Activated B cell treated with CpG ODN at 0.5 μM for 24 hours (primary cell): ENCODE measurements around the gene POC5. TPM values are rescaled to one million over a fixed set of nuclear protein-coding genes. Genes with fewer than 3 reads are reported as not detected.
A peak's percentile ranks its signal among the peaks of the same experiment; 100 is the strongest.
"Not testable (repeated sequence)": the region's sequence is repeated elsewhere in the genome, so short reads cannot be mapped to it uniquely, and the experiment has no call there.

Experiments
- ATAC-seq: fragments of 200-7000 bp; cut with Tn5 transposase; one replicate; pipeline ENCODE4 v1.10.0; 2021; ENCODE audit warnings: low read depth, mild to moderate bottlenecking, moderate library complexity
- CTCF ChIA-PET: fragments of 350-600 bp; sonication (Branson Sonifier 250); formaldehyde crosslinking; loops from one replicate; lab custom pipeline; 2021; ENCODE audit warnings: antibody characterized with exemption; lab: Charles Lee
- POLR2A ChIA-PET: fragments of 350-600 bp; sonication (Branson Sonifier 250); formaldehyde crosslinking; loops from one replicate; lab custom pipeline; 2021; ENCODE audit warnings: antibody characterized with exemption; lab: Charles Lee
- DNase-seq: peaks from one replicate; pipeline ENCODE4 v3.0.0; 2022
- H3K27ac Mint-ChIP-seq: one replicate; pipeline ENCODE4 v1.8.0; 2020; ENCODE audit warnings: mixed read lengths
- H3K27me3 Mint-ChIP-seq: one replicate; pipeline ENCODE4 v1.8.0; 2021; ENCODE audit warnings: mixed read lengths
- H3K36me3 Mint-ChIP-seq: one replicate; pipeline ENCODE4 v1.8.0; 2021; ENCODE audit warnings: low read depth, mixed read lengths
- H3K4me1 Mint-ChIP-seq: one replicate; pipeline ENCODE4 v1.8.0; 2021; ENCODE audit warnings: mixed read lengths
- H3K4me3 Mint-ChIP-seq: one replicate; pipeline ENCODE4 v1.8.0; 2020; ENCODE audit warnings: mild to moderate bottlenecking, mixed read lengths
- H3K9me3 Mint-ChIP-seq: one replicate; pipeline ENCODE4 v1.8.0; 2020; ENCODE audit warnings: mixed read lengths
- CTCF ChIP-seq: fragments of 200-600 bp; IDR thresholded peaks from one replicate; pipeline ENCODE4 v1.8.0; 2022; ENCODE audit warnings: antibody characterized with exemption, mild to moderate bottlenecking
- intact Hi-C: fragments of 100-400 bp; cut with micrococcal nuclease; formaldehyde crosslinking; loops from one replicate; pipeline ENCODE4 v1.15.1; 2024
- total RNA-seq: library from RNA; stranded (reverse); gene quantifications from 2 replicates; pipeline ENCODE4 v1.2.3, GENCODE V29; 2022

Gene POC5
- total RNA-seq, 1 donor from 2014 or later: 29.8 TPM

- TF ChIP-seq CTCF: no peak
- intact Hi-C loops: no loop called here
- Mint-ChIP-seq H3K36me3 (no peaks in the 10 kb centered on the region), H3K4me3 (no peak overlapping the region), H3K27me3 (peaks cover 7% of the 10 kb centered on the region), H3K9me3 (no peaks in the 10 kb centered on the region), H3K27ac (no peak overlapping the region), H3K4me1 (no peaks in the 10 kb centered on the region)
- no peak for ATAC-seq
- CTCF ChIA-PET: no interaction called here
- no peak for DNase-seq
- POLR2A ChIA-PET: no interaction called here
Observed at GRCh38 chr5:75753182-75753581, 35.9 kb upstream of the POC5 start.

- ATAC-seq (no peak), DNase-seq (no peak)
- ChIA-PET POLR2A (no interaction called here), CTCF (no interaction called here)
- no peaks in the 10 kb centered on the region for H3K36me3 Mint-ChIP-seq
- H3K4me3 Mint-ChIP-seq: no peak overlapping the region
- intact Hi-C loops: no loop called here
- no peak overlapping the region for H3K27ac Mint-ChIP-seq
- TF ChIP-seq CTCF: no peak
- peaks cover 6% of the 10 kb centered on the region for H3K27me3 Mint-ChIP-seq
- no peaks in the 10 kb centered on the region for H3K9me3 Mint-ChIP-seq
- no peaks in the 10 kb centered on the region for H3K4me1 Mint-ChIP-seq
Observed at GRCh38 chr5:75744355-75744754, 27.1 kb upstream of the POC5 start.

GRCh38 chr5:75736273-75736672 lies 19.0 kb upstream of the POC5 start:
- ChIA-PET POLR2A (no interaction called here), CTCF (interaction anchor here (1.6 to 5.4 kb wide), 2 partner anchors 431 to 439 kb away, joined by 4 to 53 read pairs; no protein-coding TSS in a partner anchor)
- Mint-ChIP-seq H3K4me3 (no peak overlapping the region), H3K27ac (no peak overlapping the region), H3K27me3 (peaks cover 11% of the 10 kb centered on the region), H3K9me3 (peaks cover 2% of the 10 kb centered on the region), H3K4me1 (no peaks in the 10 kb centered on the region), H3K36me3 (no peaks in the 10 kb centered on the region)
- ATAC-seq: no peak
- no peak for DNase-seq
- no peak for TF ChIP-seq CTCF
- intact Hi-C loops: loop anchor here (10.0 kb wide), 1 partner anchor 349 kb away; the partner anchor contains the start of gene SV2C

- ChIA-PET POLR2A (no interaction called here), CTCF (interaction anchor here (1.0 to 5.4 kb wide), 8 partner anchors 151 to 1039 kb away, joined by 3 to 53 read pairs (median 4); no protein-coding TSS in a partner anchor)
- peak; percentile 34 for ATAC-seq
- Mint-ChIP-seq H3K27me3 (peaks cover 11% of the 10 kb centered on the region), H3K27ac (no peak overlapping the region), H3K36me3 (no peaks in the 10 kb centered on the region), H3K4me1 (no peaks in the 10 kb centered on the region), H3K4me3 (no peak overlapping the region), H3K9me3 (peaks cover 2% of the 10 kb centered on the region)
- no peak for DNase-seq
- no peak for TF ChIP-seq CTCF
- intact Hi-C loops: loop anchor here (1.0 to 10.0 kb wide), 5 partner anchors 350 to 906 kb away; partner anchors contain the start of gene SV2C
Observed at GRCh38 chr5:75734913-75735789, 17.9 kb upstream of the POC5 start.

GRCh38 chr5:75733767-75734166 lies 16.5 kb upstream of the POC5 start:
- intact Hi-C loops: loop anchor here (2.0 to 10.0 kb wide), 2 partner anchors 351 to 849 kb away; partner anchors contain the start of gene SV2C
- Mint-ChIP-seq H3K4me3 (no peak overlapping the region), H3K36me3 (no peaks in the 10 kb centered on the region), H3K4me1 (no peaks in the 10 kb centered on the region), H3K27me3 (peaks cover 6% of the 10 kb centered on the region), H3K9me3 (peaks cover 2% of the 10 kb centered on the region), H3K27ac (no peak overlapping the region)
- DNase-seq (no peak), ATAC-seq (no peak)
- ChIA-PET POLR2A (no interaction called here), CTCF (interaction anchor here (1.1 to 5.4 kb wide), 2 partner anchors 441 to 523 kb away, joined by 3 to 53 read pairs; no protein-coding TSS in a partner anchor)
- no peak for TF ChIP-seq CTCF

GRCh38 chr5:75731515-75731914 lies 14.3 kb upstream of the POC5 start:
- H3K27me3 Mint-ChIP-seq, DNase-seq, H3K4me3 Mint-ChIP-seq, H3K36me3 Mint-ChIP-seq, POLR2A ChIA-PET, H3K27ac Mint-ChIP-seq, ATAC-seq, H3K4me1 Mint-ChIP-seq, H3K9me3 Mint-ChIP-seq: not testable (repeated sequence)
- CTCF ChIA-PET: interaction anchor here (1.6 kb wide), 1 partner anchor 443 kb away, joined by 4 read pairs; no protein-coding TSS in a partner anchor
- intact Hi-C loops: loop anchor here (10.0 kb wide), 1 partner anchor 353 kb away; the partner anchor contains the start of gene SV2C
